GM21381 (cell line): ENCODE measurements around the gene MICAL3.
A peak's percentile ranks its signal among the peaks of the same experiment; 100 is the strongest.
"Not testable (repeated sequence)": the region's sequence is repeated elsewhere in the genome, so short reads cannot be mapped to it uniquely, and the experiment has no call there.

ENCODE experiments used
- ATAC-seq: cut with Tn5 transposase; IDR thresholded peaks from one replicate; pipeline ENCODE4 v1.9.1; 2021; ENCODE audit warnings: mild to moderate bottlenecking, moderate library complexity; ENCODE audit not compliant: unreplicated experiment

MICAL3 gene

GRCh38 chr22:17773606-17774205 is 250.7 kb downstream of the MICAL3 start:
- peak; percentile 35 for ATAC-seq

- no peak for ATAC-seq
Measured at GRCh38 chr22:17772958-17773605, 251.3 kb downstream of the MICAL3 start.

GRCh38 chr22:17772249-17772957 is 252.0 kb downstream of the MICAL3 start:
- no peak for ATAC-seq

GRCh38 chr22:17770180-17771077 is 253.9 kb downstream of the MICAL3 start:
- no peak for ATAC-seq

GRCh38 chr22:17769716-17770082 is 254.7 kb downstream of the MICAL3 start:
- no peak for ATAC-seq

- ATAC-seq, result no peak
Measured at GRCh38 chr22:17769013-17769715, 255.2 kb downstream of the MICAL3 start.

- ATAC-seq, result peak; percentile 63
Measured at GRCh38 chr22:17767233-17768065, 256.9 kb downstream of the MICAL3 start.

- not testable (repeated sequence) for ATAC-seq
Measured at GRCh38 chr22:17764852-17765251, 259.5 kb downstream of the MICAL3 start.

GRCh38 chr22:17764036-17764435 is 260.3 kb downstream of the MICAL3 start:
- no peak for ATAC-seq

GRCh38 chr22:17763442-17763841 is 260.9 kb downstream of the MICAL3 start:
- ATAC-seq, result not testable (repeated sequence)

- no peak for ATAC-seq
Measured at GRCh38 chr22:17761138-17761488, 263.2 kb downstream of the MICAL3 start.

GRCh38 chr22:17754233-17754925 is 270.0 kb downstream of the MICAL3 start:
- ATAC-seq, result no peak

GRCh38 chr22:17753401-17753989 is 270.9 kb downstream of the MICAL3 start:
- no peak for ATAC-seq

GRCh38 chr22:17751596-17751995 is 272.8 kb downstream of the MICAL3 start:
- no peak for ATAC-seq

- no peak for ATAC-seq
Measured at GRCh38 chr22:17749605-17750395, 274.6 kb downstream of the MICAL3 start.

GRCh38 chr22:17748555-17749353 is 275.6 kb downstream of the MICAL3 start:
- no peak for ATAC-seq

GRCh38 chr22:17746916-17747315 is 277.4 kb downstream of the MICAL3 start:
- ATAC-seq, result no peak
